GM18511 (cell line): Measurements from ENCODE around the gene DDIAS.
"Not testable (repeated sequence)": the region's sequence is repeated elsewhere in the genome, so short reads cannot be mapped to it uniquely, and the experiment has no call there.

ENCODE experiments used
- ATAC-seq: cut with Tn5 transposase; IDR thresholded peaks from one replicate; pipeline ENCODE4 v1.9.1; 2021; ENCODE audit warnings: mild to moderate bottlenecking, moderate library complexity; ENCODE audit not compliant: unreplicated experiment

Gene DDIAS

GRCh38 chr11:82901165-82901921 lies at the start of gene DDIAS:
Gene DDIAS (plus strand): TSS chr11:82901736. CDS start chr11:82914739, 13,003 bp downstream.
- ATAC-seq, result peak; percentile 68

- ATAC-seq, result no peak
Measured at GRCh38 chr11:82854242-82854641, 47.3 kb upstream of the DDIAS start.

- not testable (repeated sequence) for ATAC-seq
Measured at GRCh38 chr11:82854916-82855315, 46.6 kb upstream of the DDIAS start.

- no peak for ATAC-seq
Measured at GRCh38 chr11:82855616-82856015, 45.9 kb upstream of the DDIAS start.

- ATAC-seq, result no peak
Measured at GRCh38 chr11:82857145-82857544, 44.4 kb upstream of the DDIAS start.

GRCh38 chr11:82858133-82858532 lies 43.4 kb upstream of the DDIAS start:
- no peak for ATAC-seq

- ATAC-seq, result no peak
Measured at GRCh38 chr11:82858556-82859091, 42.9 kb upstream of the DDIAS start.

GRCh38 chr11:82859750-82860149 lies 41.8 kb upstream of the DDIAS start:
- ATAC-seq, result no peak

GRCh38 chr11:82862379-82862778 lies 39.2 kb upstream of the DDIAS start:
- no peak for ATAC-seq

GRCh38 chr11:82863209-82863608 lies 38.3 kb upstream of the DDIAS start:
- ATAC-seq, result no peak

GRCh38 chr11:82864268-82864667 lies 37.3 kb upstream of the DDIAS start:
- ATAC-seq, result peak; percentile 69

- ATAC-seq, result no peak
Measured at GRCh38 chr11:82865841-82866240, 35.7 kb upstream of the DDIAS start.

- peak; percentile 67 for ATAC-seq
Measured at GRCh38 chr11:82867495-82868082, 33.9 kb upstream of the DDIAS start.

GRCh38 chr11:82869657-82870056 lies 31.9 kb upstream of the DDIAS start:
- no peak for ATAC-seq

GRCh38 chr11:82871646-82872045 lies 29.9 kb upstream of the DDIAS start:
- ATAC-seq, result no peak

- no peak for ATAC-seq
Measured at GRCh38 chr11:82872377-82873150, 29.0 kb upstream of the DDIAS start.

GRCh38 chr11:82873919-82874333 lies 27.6 kb upstream of the DDIAS start:
- no peak for ATAC-seq

GRCh38 chr11:82874646-82875523 lies 26.7 kb upstream of the DDIAS start:
- ATAC-seq, result no peak

GRCh38 chr11:82883853-82884252 lies 17.7 kb upstream of the DDIAS start:
- no peak for ATAC-seq
